Activated naive CD8-positive, alpha-beta T cell treated with anti-CD3 and anti-CD28 coated beads, Interleukin-2, amount 50 U/mL, for 24 hours (primary cell): ENCODE results near the gene CORO6.

Experiments
- ATAC-seq: fragments of 150-1000 bp; cut with Tn5 transposase; one replicate; pipeline ENCODE4 v1.10.0; 2021
- DNase-seq: peaks from one replicate; pipeline ENCODE4 v3.0.0; 2021
- H3K27ac Mint-ChIP-seq: one replicate; pipeline ENCODE4 v1.8.0; 2021; ENCODE audit warnings: mild to moderate bottlenecking, mixed read lengths
- H3K27me3 Mint-ChIP-seq: one replicate; pipeline ENCODE4 v1.8.0; 2021; ENCODE audit warnings: mixed read lengths
- H3K36me3 Mint-ChIP-seq: one replicate; pipeline ENCODE4 v1.8.0; 2021; ENCODE audit warnings: low read depth, mixed read lengths
- H3K4me1 Mint-ChIP-seq: one replicate; pipeline ENCODE4 v1.8.0; 2021; ENCODE audit warnings: mixed read lengths
- H3K4me3 Mint-ChIP-seq: one replicate; pipeline ENCODE4 v1.8.0; 2021; ENCODE audit warnings: mild to moderate bottlenecking, moderate library complexity, mixed read lengths
- H3K9me3 Mint-ChIP-seq: one replicate; pipeline ENCODE4 v1.8.0; 2021; ENCODE audit warnings: mixed read lengths

Gene CORO6

DNA sequence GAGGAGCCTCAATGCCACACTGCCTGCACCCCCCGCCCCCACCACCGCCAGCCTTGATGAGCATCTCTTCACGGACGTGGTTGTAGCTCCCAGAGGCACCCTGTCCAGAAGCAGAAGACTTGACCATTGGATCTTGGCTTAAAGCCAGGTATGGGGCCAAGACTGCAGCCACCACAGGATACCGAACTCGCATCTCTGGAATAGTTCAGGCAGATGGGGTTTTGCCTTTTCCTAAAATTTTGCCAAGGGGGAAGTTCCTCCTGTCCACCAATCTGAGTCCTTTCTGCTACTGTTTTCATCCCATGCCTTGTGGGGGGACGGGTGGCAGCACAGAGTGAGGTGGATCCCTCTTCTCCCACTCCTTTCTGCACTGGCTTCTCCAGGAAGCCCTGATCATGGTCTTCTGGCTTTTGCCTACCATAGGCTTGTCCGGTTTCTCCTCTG, 939 bp downstream of the CORO6 start:
- Mint-ChIP-seq H3K4me1 (peaks cover 59% of the 10 kb centered on the region), H3K27me3 (no peaks in the 10 kb centered on the region), H3K9me3 (no peaks in the 10 kb centered on the region), H3K36me3 (no peaks in the 10 kb centered on the region), H3K4me3 (peak overlapping the region; percentile 79), H3K27ac (no peak overlapping the region)
- DNase-seq, result no peak
- ATAC-seq, result no peak

- Mint-ChIP-seq H3K27ac (peak overlapping the region; percentile 2), H3K36me3 (no peaks in the 10 kb centered on the region), H3K9me3 (no peaks in the 10 kb centered on the region), H3K27me3 (no peaks in the 10 kb centered on the region), H3K4me3 (peak overlapping the region; percentile 79), H3K4me1 (peaks cover 63% of the 10 kb centered on the region)
- no peak for ATAC-seq
- no peak for DNase-seq
These were observed 1.8 kb downstream of the CORO6 start for GRCh38 chr17:29620779-29621500.

DNA sequence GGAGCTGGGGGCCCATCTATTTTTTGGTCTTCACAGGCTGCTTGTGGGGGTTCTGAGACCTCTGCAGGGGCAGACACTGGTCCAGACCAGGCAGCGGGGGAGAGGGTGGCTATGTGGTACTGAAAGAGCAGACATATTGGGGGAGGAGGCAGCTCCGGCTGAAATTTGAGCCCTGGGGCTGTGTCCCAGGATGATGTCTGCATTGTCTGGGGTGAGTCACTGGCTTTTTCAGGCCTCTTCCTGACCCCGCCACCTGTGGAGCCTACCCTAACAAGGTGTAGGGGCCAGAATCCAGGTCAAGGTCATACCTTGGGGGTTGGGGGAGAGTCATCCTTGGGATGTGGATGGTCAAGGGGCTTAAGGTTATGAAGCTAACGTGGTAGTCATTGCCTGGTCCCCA, 2.4 kb downstream of the CORO6 start:
- Mint-ChIP-seq H3K27ac (no peak overlapping the region), H3K4me1 (peaks cover 62% of the 10 kb centered on the region), H3K9me3 (no peaks in the 10 kb centered on the region), H3K4me3 (no peak overlapping the region), H3K36me3 (no peaks in the 10 kb centered on the region), H3K27me3 (no peaks in the 10 kb centered on the region)
- ATAC-seq (no peak), DNase-seq (no peak)

GRCh38 chr17:29619251-29619650, 3.5 kb downstream of the CORO6 start:
- DNase-seq (no peak), ATAC-seq (no peak)
- H3K27me3 Mint-ChIP-seq, result no peaks in the 10 kb centered on the region
- no peaks in the 10 kb centered on the region for H3K9me3 Mint-ChIP-seq
- H3K36me3 Mint-ChIP-seq, result no peaks in the 10 kb centered on the region
- peaks cover 62% of the 10 kb centered on the region for H3K4me1 Mint-ChIP-seq
- H3K27ac Mint-ChIP-seq, result no peak overlapping the region
- H3K4me3 Mint-ChIP-seq, result no peak overlapping the region

DNA sequence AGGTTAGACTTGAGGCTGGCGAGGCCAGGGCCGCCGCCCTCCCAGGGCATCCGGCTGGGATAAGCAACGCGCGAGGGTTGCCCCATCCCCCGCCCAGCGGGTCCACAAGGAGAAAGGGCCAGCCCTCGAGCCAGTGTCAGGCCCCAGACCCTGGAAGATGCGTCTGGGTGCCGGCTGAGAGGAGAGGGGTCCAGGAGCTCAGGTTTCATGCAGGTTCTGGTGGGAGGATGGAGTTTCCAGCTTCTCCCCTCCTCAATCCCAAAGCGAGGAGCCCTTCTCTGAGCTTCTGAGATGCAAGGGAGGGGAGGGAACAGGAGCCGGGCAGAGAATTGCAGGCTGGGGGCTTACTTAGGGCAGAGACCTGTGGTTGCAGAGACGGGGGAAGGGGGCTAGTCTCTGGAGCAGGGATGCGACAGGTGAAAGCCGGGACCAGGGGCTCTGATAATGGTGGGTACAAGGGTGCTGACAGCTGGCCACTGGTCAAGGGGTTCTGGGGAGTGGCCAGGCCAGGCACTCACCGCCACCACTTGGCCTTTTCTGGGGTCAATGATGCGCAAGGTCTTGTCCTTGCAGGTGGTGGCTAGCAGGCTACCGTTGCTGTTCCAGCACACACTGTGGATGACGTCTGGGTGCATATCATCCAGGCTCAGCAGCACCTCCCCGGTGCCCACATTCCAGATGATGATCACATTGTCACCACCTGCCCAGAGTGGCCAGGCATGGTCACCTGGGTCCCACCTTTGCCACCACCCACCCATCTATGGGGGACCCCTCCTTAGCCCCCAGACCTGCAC, 4.2 kb downstream of the CORO6 start:
- Mint-ChIP-seq H3K36me3 (no peaks in the 10 kb centered on the region), H3K9me3 (no peaks in the 10 kb centered on the region), H3K4me1 (peaks cover 61% of the 10 kb centered on the region), H3K27ac (no peak overlapping the region), H3K27me3 (no peaks in the 10 kb centered on the region), H3K4me3 (peak overlapping the region; percentile 14)
- DNase-seq, result no peak
- no peak for ATAC-seq

- peak overlapping the region; percentile 83 for H3K27ac Mint-ChIP-seq
- H3K27me3 Mint-ChIP-seq, result no peaks in the 10 kb centered on the region
- H3K4me3 Mint-ChIP-seq, result peak overlapping the region; percentile 80
- ATAC-seq (peak; percentile 45), DNase-seq (peak; percentile 89)
- no peaks in the 10 kb centered on the region for H3K9me3 Mint-ChIP-seq
- no peaks in the 10 kb centered on the region for H3K36me3 Mint-ChIP-seq
- peaks cover 55% of the 10 kb centered on the region for H3K4me1 Mint-ChIP-seq
These were observed 5.0 kb downstream of the CORO6 start for GRCh38 chr17:29617481-29618271.

GRCh38 chr17:29617125-29617480, 5.6 kb downstream of the CORO6 start:
- DNase-seq, result peak; percentile 95
- Mint-ChIP-seq H3K4me1 (peaks cover 53% of the 10 kb centered on the region), H3K4me3 (peak overlapping the region; percentile 80), H3K27me3 (no peaks in the 10 kb centered on the region), H3K36me3 (no peaks in the 10 kb centered on the region), H3K9me3 (no peaks in the 10 kb centered on the region), H3K27ac (peak overlapping the region; percentile 83)
- ATAC-seq, result peak; percentile 67

- no peaks in the 10 kb centered on the region for H3K9me3 Mint-ChIP-seq
- peaks cover 49% of the 10 kb centered on the region for H3K4me1 Mint-ChIP-seq
- DNase-seq (no peak), ATAC-seq (no peak)
- no peaks in the 10 kb centered on the region for H3K27me3 Mint-ChIP-seq
- peak overlapping the region; percentile 83 for H3K27ac Mint-ChIP-seq
- H3K36me3 Mint-ChIP-seq, result no peaks in the 10 kb centered on the region
- H3K4me3 Mint-ChIP-seq, result peak overlapping the region; percentile 80
These were observed 6.2 kb downstream of the CORO6 start for GRCh38 chr17:29616300-29617048.

GRCh38 chr17:29615492-29616299, 7.0 kb downstream of the CORO6 start:
- Mint-ChIP-seq H3K27ac (peak overlapping the region; percentile 68), H3K27me3 (no peaks in the 10 kb centered on the region), H3K9me3 (no peaks in the 10 kb centered on the region), H3K36me3 (no peaks in the 10 kb centered on the region), H3K4me3 (peak overlapping the region; percentile 80), H3K4me1 (peaks cover 45% of the 10 kb centered on the region)
- ATAC-seq (peak; percentile 50), DNase-seq (peak; percentile 84)

DNA sequence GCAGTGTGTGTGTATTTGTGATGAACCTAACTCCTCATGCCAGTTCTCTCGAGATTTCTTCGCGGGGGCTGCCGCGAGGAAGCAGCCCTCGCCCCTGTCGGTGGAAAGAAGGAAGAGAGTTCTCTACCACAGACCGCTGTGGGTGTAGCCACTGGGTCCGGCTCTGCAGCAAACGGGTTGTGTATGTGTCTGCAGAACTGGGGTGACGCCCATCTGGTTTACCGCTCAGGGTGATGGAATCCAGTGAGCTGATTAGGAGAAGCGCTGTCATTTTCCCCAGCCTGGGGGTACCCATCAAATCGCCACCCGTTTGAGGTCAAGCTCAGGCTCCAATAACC, 7.7 kb downstream of the CORO6 start:
- Mint-ChIP-seq H3K4me3 (peak overlapping the region; percentile 80), H3K27ac (peak overlapping the region; percentile 68), H3K27me3 (no peaks in the 10 kb centered on the region), H3K36me3 (no peaks in the 10 kb centered on the region), H3K4me1 (peaks cover 43% of the 10 kb centered on the region), H3K9me3 (no peaks in the 10 kb centered on the region)
- ATAC-seq (peak; percentile 33), DNase-seq (peak; percentile 67)

- peak overlapping the region; percentile 80 for H3K4me3 Mint-ChIP-seq
- ATAC-seq (no peak), DNase-seq (no peak)
- H3K27me3 Mint-ChIP-seq, result no peaks in the 10 kb centered on the region
- H3K27ac Mint-ChIP-seq, result peak overlapping the region; percentile 68
- no peaks in the 10 kb centered on the region for H3K9me3 Mint-ChIP-seq
- peaks cover 43% of the 10 kb centered on the region for H3K4me1 Mint-ChIP-seq
- H3K36me3 Mint-ChIP-seq, result no peaks in the 10 kb centered on the region
These were observed 8.2 kb downstream of the CORO6 start for GRCh38 chr17:29614349-29615047.

DNA sequence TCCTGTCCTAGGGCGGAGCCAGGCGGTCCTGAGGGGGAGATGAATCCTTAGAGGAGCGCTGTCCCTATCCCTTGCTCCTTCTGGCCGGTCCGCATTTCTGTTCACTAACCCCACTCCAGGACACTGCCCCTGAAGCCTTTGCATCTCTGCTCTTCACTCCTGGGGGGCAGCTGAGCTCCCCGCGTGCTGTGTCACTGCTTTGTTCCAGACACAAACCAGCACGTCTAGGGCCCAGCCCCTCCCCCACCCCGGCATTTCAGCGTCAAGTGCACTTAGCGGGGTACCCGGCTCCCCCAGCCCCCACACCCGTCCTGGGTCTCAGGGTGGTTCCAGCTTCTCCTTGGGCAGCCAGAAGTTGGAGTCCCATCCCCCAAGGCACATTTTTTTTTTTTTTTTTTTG, 8.9 kb downstream of the CORO6 start:
- ATAC-seq (no peak), DNase-seq (no peak)
- peaks cover 43% of the 10 kb centered on the region for H3K4me1 Mint-ChIP-seq
- H3K4me3 Mint-ChIP-seq, result peak overlapping the region; percentile 14
- H3K27me3 Mint-ChIP-seq, result no peaks in the 10 kb centered on the region
- H3K27ac Mint-ChIP-seq, result no peak overlapping the region
- H3K36me3 Mint-ChIP-seq, result no peaks in the 10 kb centered on the region
- H3K9me3 Mint-ChIP-seq, result no peaks in the 10 kb centered on the region

- Mint-ChIP-seq H3K27ac (no peak overlapping the region), H3K4me1 (peaks cover 43% of the 10 kb centered on the region), H3K36me3 (no peaks in the 10 kb centered on the region), H3K27me3 (no peaks in the 10 kb centered on the region), H3K9me3 (no peaks in the 10 kb centered on the region), H3K4me3 (no peak overlapping the region)
- ATAC-seq (peak; percentile 48), DNase-seq (peak; percentile 99)
These were observed 9.3 kb downstream of the CORO6 start for GRCh38 chr17:29613352-29613837.
